HL-60 (cell line): ENCODE data around the gene KAT2A.

Source experiments
- DNase-seq, 2 experiments: peaks; one replicate each; pipeline ENCODE4 v3.0.0-alpha.2; 2010 to 2020; ENCODE audit warnings: low read depth in 1 of 2, low spot score in 1 of 2
- H3K27ac ChIP-seq: fragments of 250-450 bp; sonication (Bioruptor Pico); replicated peaks from 2 replicates; pipeline ENCODE4 v1.5.1; 2020; ENCODE audit warnings: mild to moderate bottlenecking, moderate library complexity
- H3K27me3 ChIP-seq: fragments of 250-450 bp; sonication (Bioruptor Pico); 2 replicates; pipeline ENCODE4 v1.5.1; 2021; ENCODE audit warnings: mild to moderate bottlenecking, moderate library complexity; ENCODE audit not compliant: insufficient read depth, poor library complexity, severe bottlenecking
- H3K4me3 ChIP-seq: replicated peaks from 2 replicates; pipeline ENCODE4 v1.5.1; 2011; ENCODE audit warnings: mild to moderate bottlenecking, control low read depth, low read length; ENCODE audit not compliant: insufficient read depth
- CTCF ChIP-seq: IDR thresholded peaks from one replicate; pipeline ENCODE4 v1.5.1; 2011; ENCODE audit warnings: low read length, control low read depth, inconsistent platforms; ENCODE audit not compliant: insufficient read depth
- GABPA ChIP-seq: IDR thresholded peaks from 2 replicates; pipeline ENCODE4 v1.6.1; 2012; ENCODE audit warnings: low read depth
- POLR2AphosphoS5 ChIP-seq: IDR thresholded peaks from 2 replicates; pipeline ENCODE4 v1.6.1; 2012; ENCODE audit warnings: low read depth
- REST ChIP-seq: IDR thresholded peaks from 2 replicates; pipeline ENCODE4 v1.6.1; 2012; ENCODE audit warnings: low read depth; ENCODE audit not compliant: insufficient replicate concordance
- SPI1 ChIP-seq: IDR thresholded peaks from 2 replicates; pipeline ENCODE4 v1.6.1; 2012; ENCODE audit warnings: low read depth, mild to moderate bottlenecking, borderline replicate concordance

The KAT2A gene

GRCh38 chr17:42117397-42118125, 3.6 kb downstream of the KAT2A start:
- no peaks in the 10 kb centered on the region for H3K27me3 ChIP-seq
- H3K4me3 ChIP-seq, result no peak overlapping the region
- no peak for DNase-seq
- TF ChIP-seq CTCF (no peak), SPI1 (no peak), REST (no peak), GABPA (no peak), POLR2AphosphoS5 (no peak)
- H3K27ac ChIP-seq, result no peak overlapping the region

DNA sequence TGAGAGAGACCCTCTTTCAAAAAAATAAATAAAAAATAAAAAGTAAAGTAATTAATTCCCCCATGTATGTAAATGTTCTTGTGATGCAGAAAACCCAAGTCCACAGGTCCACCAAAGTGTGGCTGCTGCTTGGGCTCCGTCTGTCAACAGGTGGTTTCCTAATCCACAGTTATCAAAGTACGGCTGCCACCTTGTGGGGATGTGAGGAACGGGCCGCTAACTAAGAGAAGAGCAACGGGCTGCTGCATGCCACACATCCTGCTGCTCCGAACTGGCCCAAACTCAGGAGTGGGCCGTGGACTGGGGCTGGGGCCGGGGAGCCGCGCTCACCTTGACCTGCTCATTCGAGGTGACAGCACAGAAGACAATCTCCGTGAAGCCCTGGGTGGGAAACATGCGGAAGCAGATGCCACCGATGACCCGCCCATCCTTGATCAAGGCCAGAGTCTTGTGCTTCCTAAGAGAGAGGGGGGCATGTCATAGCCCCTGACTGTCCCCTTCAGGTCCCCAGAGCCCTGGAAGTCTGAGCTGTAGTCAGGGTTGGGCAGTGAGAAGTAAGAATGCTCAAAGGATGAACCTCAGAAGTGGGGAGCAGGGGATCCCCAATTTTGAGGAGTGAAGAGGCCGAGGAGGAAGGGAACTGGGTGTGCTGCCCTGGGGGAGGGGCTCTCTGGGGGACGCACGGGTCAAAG, 4.3 kb downstream of the KAT2A start:
- H3K4me3 ChIP-seq, result no peak overlapping the region
- peak; percentile 59 for TF ChIP-seq CTCF
- TF ChIP-seq REST, result no peak
- no peak for TF ChIP-seq POLR2AphosphoS5
- no peak for TF ChIP-seq SPI1
- peak in 1 of 2 experiments; percentile 84 for DNase-seq
- no peaks in the 10 kb centered on the region for H3K27me3 ChIP-seq
- H3K27ac ChIP-seq, result no peak overlapping the region

- Histone ChIP-seq H3K27me3 (no peaks in the 10 kb centered on the region), H3K4me3 (no peak overlapping the region), H3K27ac (no peak overlapping the region)
- no peak for DNase-seq
- no peak for TF ChIP-seq GABPA
- no peak for TF ChIP-seq POLR2AphosphoS5
- TF ChIP-seq SPI1, result no peak
- no peak for TF ChIP-seq REST
- no peak for TF ChIP-seq CTCF
Measured at GRCh38 chr17:42114118-42114517, 7.0 kb downstream of the KAT2A start.
